AG20443 (cell line): ENCODE measurements around the gene LHX8.
A peak's percentile ranks its signal among the peaks of the same experiment; 100 is the strongest.
"Not testable (repeated sequence)": the region's sequence is repeated elsewhere in the genome, so short reads cannot be mapped to it uniquely, and the experiment has no call there.

Experiments used
- DNase-seq: peaks from one replicate; pipeline ENCODE4 v3.0.0; 2012; ENCODE audit warnings: low spot score, mixed read lengths

Gene LHX8

DNA sequence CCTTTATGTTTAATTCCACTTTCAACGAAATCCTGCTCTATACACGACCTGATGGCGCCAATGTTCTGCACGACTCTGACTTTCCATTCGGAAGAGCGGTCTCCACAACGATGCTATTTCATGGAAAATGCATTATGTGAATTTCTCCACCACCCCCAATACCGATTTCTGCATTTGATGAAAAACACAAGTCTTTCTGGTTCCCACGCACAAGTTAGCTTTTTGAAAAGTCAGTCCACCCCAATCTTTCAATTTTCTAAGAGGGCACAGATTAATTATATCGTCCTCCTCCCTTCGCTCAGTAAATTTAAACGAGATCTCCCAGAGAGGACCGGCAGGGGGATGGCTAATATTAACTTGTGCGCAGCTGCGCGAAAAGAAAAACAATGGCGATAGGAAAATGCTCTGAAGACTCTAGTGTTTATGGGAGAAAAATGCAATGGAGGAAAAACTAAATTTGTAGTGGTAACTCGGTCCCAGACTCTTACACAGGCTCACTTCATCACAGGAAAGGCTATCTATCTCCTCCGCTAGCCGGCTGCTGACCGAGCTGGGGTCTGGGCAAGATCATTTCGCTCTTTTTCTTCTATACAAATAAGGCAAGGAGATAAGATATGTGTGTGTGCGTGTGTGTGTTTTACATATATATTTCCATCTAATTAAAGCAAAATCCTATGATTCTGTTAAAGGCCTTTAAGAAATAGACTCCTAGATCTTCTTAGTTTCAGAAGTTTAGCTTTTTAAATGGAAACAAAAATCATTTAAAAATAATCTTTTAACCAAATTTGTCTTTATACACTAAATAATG lies 1.2 kb upstream of the LHX8 start:
- DNase-seq, result no peak

GRCh38 chr1:75134647-75135572 lies 722 bp downstream of the LHX8 start:
- peak; percentile 18 for DNase-seq

DNA sequence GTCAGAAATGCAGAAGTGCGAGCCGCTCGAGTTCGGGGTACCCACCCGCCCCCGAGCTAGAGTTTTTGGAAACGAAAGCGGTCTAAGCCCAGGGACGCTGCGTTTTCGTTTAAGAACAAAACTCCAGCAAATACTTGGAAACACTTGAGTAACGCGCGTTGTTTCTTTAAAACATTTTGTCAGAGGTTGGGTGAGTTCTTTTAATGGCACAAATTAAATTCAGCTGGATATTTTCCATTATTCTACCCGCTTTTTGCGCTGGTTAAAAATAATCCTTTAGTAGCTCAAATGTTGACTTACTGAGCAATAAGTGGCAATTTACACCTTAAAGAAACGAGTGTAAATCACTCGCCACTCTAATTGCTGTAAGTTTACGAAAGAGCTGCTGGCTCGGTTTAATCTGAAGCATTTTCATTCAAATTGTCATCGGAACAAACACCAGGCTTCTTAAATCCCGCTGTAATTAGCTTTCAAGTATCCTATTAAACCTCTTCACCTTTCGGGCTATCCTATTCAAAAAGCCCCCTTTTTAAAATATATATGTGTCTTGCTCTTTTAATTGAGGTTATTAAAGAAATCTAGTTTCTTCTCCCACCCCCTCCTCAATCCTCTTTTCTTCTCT lies 1.5 kb downstream of the LHX8 start:
- DNase-seq, result peak; percentile 7

GRCh38 chr1:75136195-75136815 lies 2.1 kb downstream of the LHX8 start:
- DNase-seq, result peak; percentile 39

GRCh38 chr1:75136921-75137641 lies 2.9 kb downstream of the LHX8 start:
- peak; percentile 13 for DNase-seq

DNA sequence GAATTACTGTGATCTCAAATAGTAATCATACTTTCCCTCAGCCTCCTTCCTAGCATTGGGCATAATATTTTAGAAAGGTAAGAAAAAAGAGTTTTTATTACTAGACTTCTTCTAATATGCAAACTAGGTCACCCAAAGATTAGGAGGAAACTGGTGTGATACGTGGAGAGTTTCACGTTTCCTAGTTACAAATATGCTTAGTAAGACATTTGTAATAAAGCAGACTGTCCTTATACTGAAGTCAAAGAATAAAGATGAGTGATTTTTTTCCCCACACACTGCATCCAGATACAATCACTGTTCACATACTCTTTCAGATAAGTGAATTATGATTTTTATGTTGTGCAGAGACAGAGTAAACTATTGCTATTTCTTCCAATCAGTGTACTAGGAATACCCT lies 17.9 kb downstream of the LHX8 start:
- DNase-seq, result no peak

- no peak for DNase-seq
Observed at GRCh38 chr1:75159154-75159553, 25.0 kb downstream of the LHX8 start.

DNA sequence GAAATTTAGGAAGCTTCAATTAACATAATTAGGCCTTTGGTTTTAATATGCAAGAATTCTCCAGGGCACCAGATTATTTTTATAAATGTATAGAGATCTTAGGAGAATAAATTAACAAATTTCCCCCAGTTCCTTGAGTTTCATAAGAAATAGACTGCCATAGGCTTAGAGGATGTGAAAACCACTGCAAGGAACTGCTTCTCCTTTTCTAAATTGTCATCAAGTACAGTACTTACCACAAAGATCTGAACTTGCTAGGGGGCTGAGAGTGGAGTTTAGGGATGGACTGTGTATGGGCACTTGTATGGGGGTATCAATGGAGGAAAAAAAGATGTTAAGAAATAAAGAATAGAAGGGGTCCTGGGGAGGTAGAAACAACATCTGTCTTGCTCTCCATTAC lies 31.1 kb downstream of the LHX8 start:
- DNase-seq, result no peak

DNA sequence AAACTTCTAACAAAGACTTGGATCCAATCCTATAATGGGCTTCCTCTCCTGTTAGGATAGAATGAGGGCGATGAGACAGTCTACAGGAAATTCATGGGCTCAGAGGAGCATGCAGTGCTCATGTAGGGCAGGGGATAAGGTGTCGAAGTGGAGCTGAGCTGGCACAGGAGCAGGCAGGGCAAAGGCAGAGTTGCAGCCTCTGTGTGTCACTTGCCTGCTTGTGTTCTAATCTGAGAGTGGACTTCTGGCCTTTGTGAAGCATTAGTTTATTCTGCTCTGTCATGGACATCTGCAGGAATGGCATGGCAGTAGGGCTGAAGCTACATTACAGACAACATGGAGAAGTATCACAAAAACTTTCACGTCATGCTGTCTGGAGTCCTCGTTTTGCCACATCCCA lies 32.6 kb downstream of the LHX8 start:
- DNase-seq, result no peak

- DNase-seq, result no peak
Observed at GRCh38 chr1:75170011-75170410, 35.8 kb downstream of the LHX8 start.

DNA sequence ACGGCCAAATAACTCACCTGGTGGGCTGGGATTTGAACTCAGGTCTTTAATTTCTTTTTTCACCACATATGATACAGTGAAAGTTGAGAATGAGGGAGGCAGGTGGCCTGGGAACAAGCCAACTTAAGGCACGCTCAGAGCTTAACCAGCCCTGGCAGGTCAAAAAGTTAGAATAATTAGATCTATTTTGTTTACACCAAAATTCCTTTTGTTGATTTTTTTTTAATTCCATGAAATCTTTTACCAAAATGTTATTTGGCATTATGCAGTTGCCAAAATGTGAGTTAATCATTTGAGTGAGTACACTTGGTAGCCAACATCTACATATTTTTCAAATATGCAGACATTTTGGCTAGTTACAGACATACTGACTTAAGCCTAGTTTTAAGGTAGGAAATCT lies 36.8 kb downstream of the LHX8 start:
- DNase-seq, result no peak

DNA sequence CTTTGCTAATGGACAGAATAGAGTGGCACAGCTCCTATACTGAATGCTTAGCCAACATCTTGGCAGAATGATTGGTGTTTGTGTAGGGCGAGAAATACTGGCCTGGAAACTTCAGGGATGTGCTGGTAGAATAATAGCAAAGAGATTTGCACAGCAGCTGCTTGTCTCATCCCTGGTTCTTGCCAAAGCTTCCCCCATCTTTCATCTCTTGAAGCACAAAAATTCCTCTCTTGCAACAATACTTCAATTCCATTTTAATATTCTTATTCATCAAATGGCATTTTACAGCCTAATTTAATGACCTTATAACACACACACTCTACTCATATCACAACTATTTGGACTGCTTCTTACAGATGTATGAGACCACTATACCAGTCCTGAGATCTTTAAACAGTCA lies 37.7 kb downstream of the LHX8 start:
- no peak for DNase-seq

- DNase-seq, result no peak
Observed at GRCh38 chr1:75172556-75172955, 38.4 kb downstream of the LHX8 start.

GRCh38 chr1:75174031-75174760 lies 40.0 kb downstream of the LHX8 start:
- no peak for DNase-seq

GRCh38 chr1:75181214-75181955 lies 47.2 kb downstream of the LHX8 start:
- DNase-seq, result not testable (repeated sequence)

DNA sequence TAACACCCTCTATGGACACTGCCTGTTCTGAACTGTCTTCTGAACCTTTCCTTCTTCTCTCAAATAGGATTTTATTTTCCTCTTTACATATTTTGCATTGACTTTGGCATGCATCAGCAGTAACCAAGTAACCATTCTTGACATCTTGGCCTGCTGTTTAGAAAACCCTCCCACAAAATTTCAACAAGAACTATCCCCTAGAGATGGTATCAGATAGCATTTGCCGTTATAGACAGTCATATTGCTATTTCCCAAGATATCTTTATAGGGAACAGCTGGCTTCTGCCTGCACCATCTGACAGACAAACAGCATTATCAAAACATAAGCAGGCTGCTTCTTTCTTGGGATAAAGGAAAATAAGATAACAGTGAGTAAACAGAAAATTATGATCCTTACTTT lies 54.7 kb downstream of the LHX8 start:
- no peak for DNase-seq

- no peak for DNase-seq
Observed at GRCh38 chr1:75198163-75198562, 64.0 kb downstream of the LHX8 start.

- DNase-seq, result no peak
Observed at GRCh38 chr1:75198761-75199160, 64.6 kb downstream of the LHX8 start.

- DNase-seq, result no peak
Observed at GRCh38 chr1:75202751-75203150, 68.6 kb downstream of the LHX8 start.
